Endothelial cell of umbilical vein (primary cell): ENCODE data around the gene ADH5. TPM values are rescaled to one million over a fixed set of nuclear protein-coding genes. Genes with fewer than 3 reads are reported as not detected.

Experiments
- BruUV-seq: library from RNA; stranded (reverse); fragments of 400-500 nt; replicated peaks from 2 replicates; lab custom pipeline; 2021; lab: Mats Ljungman, UMichigan
- CTCF ChIA-PET: fragments of 300-600, 350-600 bp; sonication (Branson Sonifier 250); formaldehyde crosslinking; loops from one replicate; lab custom pipeline; 2021; ENCODE audit warnings: antibody characterized with exemption, inconsistent platforms; lab: Charles Lee
- POLR2A ChIA-PET: fragments of 300-600, 350-600 bp; sonication (Branson Sonifier 250); formaldehyde crosslinking; loops from one replicate; lab custom pipeline; 2021; ENCODE audit warnings: antibody characterized with exemption, inconsistent platforms; lab: Charles Lee
- DNase-seq: peaks from one replicate; pipeline ENCODE4 v3.0.0-alpha.2; 2011; ENCODE audit warnings: low read depth, low spot score
- FAIRE-seq: peaks from 2 replicates; lab custom pipeline; 2011; peaks lifted over from hg19 to GRCh38; lab: Jason Lieb, UNC
- H2AFZ ChIP-seq: 2 replicates; pipeline ENCODE4 v1.6.0; 2012; ENCODE audit warnings: low read depth, low read length, control low read depth, inconsistent platforms
- H3K27ac ChIP-seq: 2 replicates; pipeline ENCODE4 v1.5.1; 2011; ENCODE audit warnings: low read depth, mild to moderate bottlenecking, control low read depth, low read length, moderate library complexity; ENCODE audit not compliant: insufficient read depth
- H3K27me3 ChIP-seq, 2 experiments: 2 replicates each; pipeline versions ENCODE4 v1.6.0 to v1.6.1; 2011; ENCODE audit warnings: low read length in 2 of 2, mixed read lengths in 1 of 2; ENCODE audit not compliant: control insufficient read depth in 2 of 2, insufficient read depth in 2 of 2
- H3K36me3 ChIP-seq, 2 experiments: 2 replicates in 1 of 2; 3 replicates in 1 of 2; pipeline ENCODE4 v1.5.1; 2011; ENCODE audit warnings: low read length in 2 of 2, mild to moderate bottlenecking in 1 of 2, moderate library complexity in 1 of 2; ENCODE audit not compliant: control insufficient read depth in 2 of 2, insufficient read depth in 2 of 2; ENCODE audit errors: extremely low read depth in 1 of 2
- H3K4me1 ChIP-seq: 3 replicates; pipeline ENCODE4 v1.5.1; 2011; ENCODE audit warnings: mild to moderate bottlenecking, low read length; ENCODE audit not compliant: control insufficient read depth, insufficient read depth; ENCODE audit errors: extremely low read depth
- H3K4me2 ChIP-seq: 2 replicates; pipeline ENCODE4 v1.6.1; 2011; ENCODE audit warnings: low read length, control low read depth, mixed read lengths; ENCODE audit not compliant: insufficient read depth
- H3K4me3 ChIP-seq, 3 experiments: fragments of 200-600 bp in 1 of 3; sonication (generic), shearing (Covaris generic) in 1 of 3; replicated peaks in 1 of 3; 2 replicates each; pipeline ENCODE4 v1.5.1; 2011 to 2016; ENCODE audit warnings: control low read depth in 3 of 3, low read length in 3 of 3, mild to moderate bottlenecking in 2 of 3, inconsistent platforms in 1 of 3, low read depth in 1 of 3, moderate library complexity in 1 of 3; ENCODE audit not compliant: insufficient read depth in 1 of 3
- H3K79me2 ChIP-seq: 2 replicates; pipeline ENCODE4 v1.6.0; 2012; ENCODE audit warnings: low read length, inconsistent platforms; ENCODE audit not compliant: control insufficient read depth, insufficient read depth
- H3K9ac ChIP-seq: replicated peaks from 2 replicates; pipeline ENCODE3; 2011; ENCODE audit warnings: low read length, control low read depth; ENCODE audit not compliant: insufficient read depth; ENCODE audit errors: extremely low read depth
- H3K9me1 ChIP-seq: replicated peaks from 3 replicates; pipeline ENCODE4 v1.6.0; 2011; ENCODE audit warnings: mild to moderate bottlenecking, low read length; ENCODE audit not compliant: control insufficient read depth, insufficient read depth; ENCODE audit errors: extremely low read depth
- H3K9me3 ChIP-seq: replicated peaks from 2 replicates; pipeline ENCODE4 v1.5.1; 2012; ENCODE audit warnings: low read length, inconsistent platforms; ENCODE audit not compliant: control insufficient read depth, insufficient read depth
- H4K20me1 ChIP-seq: replicated peaks from 2 replicates; pipeline ENCODE3; 2011; ENCODE audit warnings: mild to moderate bottlenecking, low read length; ENCODE audit not compliant: control insufficient read depth, insufficient read depth; ENCODE audit errors: extremely low read depth
- EZH2 ChIP-seq: IDR thresholded peaks from 2 replicates; pipeline ENCODE4 v1.6.1; 2012; ENCODE audit warnings: borderline replicate concordance, low read depth, mild to moderate bottlenecking, moderate library complexity, low read length, inconsistent platforms; ENCODE audit not compliant: severe bottlenecking
- FOS ChIP-seq: IDR thresholded peaks from 2 replicates; pipeline ENCODE4 v1.6.1; 2011; ENCODE audit warnings: mild to moderate bottlenecking, low read length, moderate library complexity, borderline replicate concordance; ENCODE audit not compliant: insufficient read depth
- GATA2 ChIP-seq: IDR thresholded peaks from 2 replicates; pipeline ENCODE4 v1.7.0; 2011; ENCODE audit warnings: low read depth, mild to moderate bottlenecking, moderate library complexity, mixed read lengths, low read length; ENCODE audit not compliant: insufficient read length, insufficient read depth
- JUN ChIP-seq: IDR thresholded peaks from 2 replicates; pipeline ENCODE4 v1.6.1; 2011; ENCODE audit warnings: borderline replicate concordance, low read depth; ENCODE audit not compliant: insufficient read length, insufficient read depth
- MAX ChIP-seq: IDR thresholded peaks from 2 replicates; pipeline ENCODE4 v1.6.1; 2011; ENCODE audit not compliant: insufficient read depth, insufficient read length
- MYC ChIP-seq: IDR thresholded peaks from one replicate; pipeline ENCODE4 v1.6.1; 2011; ENCODE audit warnings: mild to moderate bottlenecking, low read depth, low read length
- POLR2A ChIP-seq: IDR thresholded peaks from 2 replicates; pipeline ENCODE4 v1.6.1; 2012; ENCODE audit warnings: low read depth, mild to moderate bottlenecking, control low read depth, low read length
- POLR2AphosphoS5 ChIP-seq: IDR thresholded peaks from 2 replicates; pipeline ENCODE4 v1.6.1; 2012; ENCODE audit warnings: low read depth, mild to moderate bottlenecking, control low read depth, low read length, moderate library complexity; ENCODE audit not compliant: insufficient read depth
- dilution Hi-C: fragments of 300-500 bp; cut with MboI; formaldehyde crosslinking; loops from one replicate; pipeline ENCODE4 v1.15.0; 2019; ENCODE audit warnings: low sequenced_read_pairs; ENCODE audit not compliant: extremely low pct_ligation_motif_present
- intact Hi-C: fragments of 100-400 bp; cut with micrococcal nuclease; formaldehyde crosslinking; loops from one replicate; pipeline ENCODE4 v1.10.0; 2022
- polyA plus RNA-seq, 4 experiments: library from polyadenylated mRNA; depleted of rRNA in 3 of 4; stranded (reverse) in 3 of 4; unstranded in 1 of 4; fragments of >200 nt; gene quantifications; 2 replicates each; pipeline versions ENCODE4 v1.2.1 to v1.2.3, GENCODE V29; 2011 to 2012; ENCODE audit warnings: missing spikeins in 1 of 4
- total RNA-seq: library from RNA; stranded (reverse); gene quantifications from 2 replicates; pipeline ENCODE4 v1.2.3, GENCODE V29; 2021
- TF ChIP-seq, protein P1 (sequence below), 2 donors: IDR thresholded peaks; 1 replicate in 1 of 2; 2 replicates in 1 of 2; pipeline ENCODE4 v1.5.1; 2011; ENCODE audit warnings: low read length in 2 of 2, mild to moderate bottlenecking in 2 of 2, moderate library complexity in 2 of 2, control low read depth in 1 of 2, inconsistent platforms in 1 of 2, low read depth in 1 of 2; ENCODE audit not compliant: insufficient read depth in 1 of 2; ENCODE audit errors: extremely low read depth in 1 of 2

ADH5 gene
- total and polyA plus RNA-seq, 2 donors (not counting 3 experiments of a cell fraction or from before 2014, with no cell fraction given), result 89.2 to 101 TPM

- TF ChIP-seq MAX (no peak), POLR2A (no peak), POLR2AphosphoS5 (no peak), JUN (no peak), MYC (no peak), FOS (no peak), GATA2 (no peak), EZH2 (no peak)
- TF ChIP-seq, protein P1, sequence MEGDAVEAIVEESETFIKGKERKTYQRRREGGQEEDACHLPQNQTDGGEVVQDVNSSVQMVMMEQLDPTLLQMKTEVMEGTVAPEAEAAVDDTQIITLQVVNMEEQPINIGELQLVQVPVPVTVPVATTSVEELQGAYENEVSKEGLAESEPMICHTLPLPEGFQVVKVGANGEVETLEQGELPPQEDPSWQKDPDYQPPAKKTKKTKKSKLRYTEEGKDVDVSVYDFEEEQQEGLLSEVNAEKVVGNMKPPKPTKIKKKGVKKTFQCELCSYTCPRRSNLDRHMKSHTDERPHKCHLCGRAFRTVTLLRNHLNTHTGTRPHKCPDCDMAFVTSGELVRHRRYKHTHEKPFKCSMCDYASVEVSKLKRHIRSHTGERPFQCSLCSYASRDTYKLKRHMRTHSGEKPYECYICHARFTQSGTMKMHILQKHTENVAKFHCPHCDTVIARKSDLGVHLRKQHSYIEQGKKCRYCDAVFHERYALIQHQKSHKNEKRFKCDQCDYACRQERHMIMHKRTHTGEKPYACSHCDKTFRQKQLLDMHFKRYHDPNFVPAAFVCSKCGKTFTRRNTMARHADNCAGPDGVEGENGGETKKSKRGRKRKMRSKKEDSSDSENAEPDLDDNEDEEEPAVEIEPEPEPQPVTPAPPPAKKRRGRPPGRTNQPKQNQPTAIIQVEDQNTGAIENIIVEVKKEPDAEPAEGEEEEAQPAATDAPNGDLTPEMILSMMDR (IDR thresholded peaks at IDR 0.05; ENCODE audit: extremely low read depth in 1 of 2, insufficient read depth in 1 of 2, low read depth in 1 of 2, low read length in 2 of 2), result no peak
- no TSS peak for BruUV-seq
- H3K27me3 ChIP-seq, result no peaks in the 10 kb centered on the region
- no peak overlapping the region for H3K9ac ChIP-seq
- intact Hi-C loops (loop anchor here (10.0 kb wide), 1 partner anchor 430 kb away; the partner anchor contains the start of gene TSPAN5), dilution Hi-C loops (no loop called here)
- no peak overlapping the region for H2AFZ ChIP-seq
- H3K27ac ChIP-seq, result no peak overlapping the region
- H3K4me2 ChIP-seq, result no peak overlapping the region
- H3K36me3 ChIP-seq, result peaks cover 16 to 17% of the 10 kb centered on the region in 2 experiments
- ChIA-PET POLR2A (no interaction called here), CTCF (no interaction called here)
- H3K9me3 ChIP-seq, result no peaks in the 10 kb centered on the region
- DNase-seq (no peak), FAIRE-seq (no peak)
- H4K20me1 ChIP-seq, result no peaks in the 10 kb centered on the region
- H3K79me2 ChIP-seq, result peaks cover 24% of the 10 kb centered on the region
- H3K4me1 ChIP-seq, result peaks cover 2% of the 10 kb centered on the region
- no peaks in the 10 kb centered on the region for H3K9me1 ChIP-seq
- no peak overlapping the region for H3K4me3 ChIP-seq
Observed at GRCh38 chr4:99084595-99084994, 4.0 kb downstream of the ADH5 start.
